ENCODE measurements around the gene FCSK.

Gene FCSK

GRCh38 chr16:70483426-70483825, 29.0 kb downstream of the FCSK start:
- WGBS (ENCODE audit: extremely low coverage, insufficient coverage, insufficient read length): no CpG with 5 or more reads among the region's 5 CpGs

GRCh38 chr16:70484867-70485266, 30.5 kb downstream of the FCSK start:
- no peak for DNase-seq
- H3K27me3 ChIP-seq (ENCODE audit: insufficient read depth, low read length): no peaks in the 10 kb centered on the region
- no peak overlapping the region for H3K23ac ChIP-seq (ENCODE audit: low read length)
- no peak overlapping the region for H4K8ac ChIP-seq (ENCODE audit: low read depth, low read length)
- H3K36me3 ChIP-seq (ENCODE audit: control insufficient read depth in 1 of 2, insufficient read depth in 2 of 2, low read length in 2 of 2): peaks cover 30 to 40% of the 10 kb centered on the region in 2 experiments
- no peak overlapping the region for H2BK120ac ChIP-seq (ENCODE audit: insufficient read depth, low read length, poor library complexity)
- H3K9ac ChIP-seq (ENCODE audit: low read length): no peak overlapping the region
- no peak overlapping the region for H3K14ac ChIP-seq (ENCODE audit: low read length)
- H3K79me1 ChIP-seq (ENCODE audit: low read length): no peaks in the 10 kb centered on the region
- peaks cover 1% of the 10 kb centered on the region for H3K9me3 ChIP-seq (ENCODE audit: insufficient read depth, low read depth, low read length)
- no peak overlapping the region for H3K18ac ChIP-seq (ENCODE audit: low read length)
- no peaks in the 10 kb centered on the region for H3K4me1 ChIP-seq (ENCODE audit: control insufficient read depth in 1 of 2, insufficient read depth in 2 of 2, low read length in 2 of 2)
- no peak overlapping the region for H2BK5ac ChIP-seq (ENCODE audit: low read depth, low read length, poor library complexity)
- H3K4me2 ChIP-seq (ENCODE audit: low read length): no peak overlapping the region
- H2AFZ ChIP-seq (ENCODE audit: insufficient read depth, low read length, poor library complexity): no peak overlapping the region
- H4K12ac ChIP-seq (ENCODE audit: low read depth, low read length): no peak overlapping the region
- H2BK12ac ChIP-seq (ENCODE audit: low read length): no peak overlapping the region
- H2AK5ac ChIP-seq (ENCODE audit: low read length): no peak overlapping the region
- H3K27ac ChIP-seq (ENCODE audit: low read depth, low read length): no peak overlapping the region
- WGBS (ENCODE audit: extremely low coverage, insufficient coverage, insufficient read length): no CpG with 5 or more reads among the region's 2 CpGs
- H4K91ac ChIP-seq (ENCODE audit: low read depth, low read length): no peak overlapping the region
- no peaks in the 10 kb centered on the region for H3K79me2 ChIP-seq (ENCODE audit: control insufficient read depth, insufficient read depth, low read length, poor library complexity)
- no peak overlapping the region for H3K4me3 ChIP-seq (ENCODE audit: low read depth, low read length)
- H3K4ac ChIP-seq (ENCODE audit: low read depth, low read length): no peak overlapping the region

More at GRCh38 chr16:70483426-70483825, 29.0 kb downstream of the FCSK start:
- Histone ChIP-seq H3K23ac (ENCODE audit: low read length) (no peak overlapping the region), H3K4ac (ENCODE audit: low read depth, low read length) (no peak overlapping the region), H4K12ac (ENCODE audit: low read depth, low read length) (no peak overlapping the region), H2AK5ac (ENCODE audit: low read length) (no peak overlapping the region), H4K8ac (ENCODE audit: low read depth, low read length) (no peak overlapping the region), H3K36me3 (ENCODE audit: control insufficient read depth in 1 of 2, insufficient read depth in 2 of 2, low read length in 2 of 2) (peaks cover 43 to 51% of the 10 kb centered on the region in 2 experiments), H3K27ac (ENCODE audit: low read depth, low read length) (no peak overlapping the region), H3K79me2 (ENCODE audit: control insufficient read depth, insufficient read depth, low read length, poor library complexity) (no peaks in the 10 kb centered on the region), H3K79me1 (ENCODE audit: low read length) (no peaks in the 10 kb centered on the region), H4K91ac (ENCODE audit: low read depth, low read length) (no peak overlapping the region), H3K4me1 (ENCODE audit: control insufficient read depth in 1 of 2, insufficient read depth in 2 of 2, low read length in 2 of 2) (no peaks in the 10 kb centered on the region), H3K4me3 (ENCODE audit: low read depth, low read length) (no peak overlapping the region), H2BK12ac (ENCODE audit: low read length) (no peak overlapping the region), H3K18ac (ENCODE audit: low read length) (no peak overlapping the region), H3K14ac (ENCODE audit: low read length) (no peak overlapping the region), H3K27me3 (ENCODE audit: insufficient read depth, low read length) (no peaks in the 10 kb centered on the region), H2BK120ac (ENCODE audit: insufficient read depth, low read length, poor library complexity) (no peak overlapping the region), H2AFZ (ENCODE audit: insufficient read depth, low read length, poor library complexity) (no peak overlapping the region), H2BK5ac (ENCODE audit: low read depth, low read length, poor library complexity) (no peak overlapping the region), H3K4me2 (ENCODE audit: low read length) (no peak overlapping the region), H3K9ac (ENCODE audit: low read length) (no peak overlapping the region), H3K9me3 (ENCODE audit: insufficient read depth, low read depth, low read length) (peaks cover 1% of the 10 kb centered on the region)
- no peak for DNase-seq

- no peak overlapping the region for H3K18ac ChIP-seq (ENCODE audit: low read length)
- no peak overlapping the region for H3K27ac ChIP-seq (ENCODE audit: low read depth, low read length)
- no peak for DNase-seq
- H3K27me3 ChIP-seq (ENCODE audit: insufficient read depth, low read length): no peaks in the 10 kb centered on the region
- H3K4ac ChIP-seq (ENCODE audit: low read depth, low read length): no peak overlapping the region
- no peaks in the 10 kb centered on the region for H3K9me3 ChIP-seq (ENCODE audit: insufficient read depth, low read depth, low read length)
- no peaks in the 10 kb centered on the region for H3K4me1 ChIP-seq (ENCODE audit: control insufficient read depth in 1 of 2, insufficient read depth in 2 of 2, low read length in 2 of 2)
- no peak overlapping the region for H3K4me2 ChIP-seq (ENCODE audit: low read length)
- H4K8ac ChIP-seq (ENCODE audit: low read depth, low read length): no peak overlapping the region
- no CpG with 5 or more reads among the region's 6 CpGs for WGBS (ENCODE audit: extremely low coverage, insufficient coverage, insufficient read length)
- H3K79me1 ChIP-seq (ENCODE audit: low read length): no peaks in the 10 kb centered on the region
- H2BK12ac ChIP-seq (ENCODE audit: low read length): no peak overlapping the region
- H3K9ac ChIP-seq (ENCODE audit: low read length): no peak overlapping the region
- H4K91ac ChIP-seq (ENCODE audit: low read depth, low read length): no peak overlapping the region
- no peak overlapping the region for H2AK5ac ChIP-seq (ENCODE audit: low read length)
- H3K14ac ChIP-seq (ENCODE audit: low read length): no peak overlapping the region
- peaks cover 5 to 18% of the 10 kb centered on the region in 2 experiments for H3K36me3 ChIP-seq (ENCODE audit: control insufficient read depth in 1 of 2, insufficient read depth in 2 of 2, low read length in 2 of 2)
- H2AFZ ChIP-seq (ENCODE audit: insufficient read depth, low read length, poor library complexity): no peak overlapping the region
- no peak overlapping the region for H2BK5ac ChIP-seq (ENCODE audit: low read depth, low read length, poor library complexity)
- H3K79me2 ChIP-seq (ENCODE audit: control insufficient read depth, insufficient read depth, low read length, poor library complexity): no peaks in the 10 kb centered on the region
- no peak overlapping the region for H3K4me3 ChIP-seq (ENCODE audit: low read depth, low read length)
- H2BK120ac ChIP-seq (ENCODE audit: insufficient read depth, low read length, poor library complexity): no peak overlapping the region
- no peak overlapping the region for H3K23ac ChIP-seq (ENCODE audit: low read length)
- no peak overlapping the region for H4K12ac ChIP-seq (ENCODE audit: low read depth, low read length)
Observed at GRCh38 chr16:70490261-70490660, 35.9 kb downstream of the FCSK start.

GRCh38 chr16:70493802-70494201, 39.4 kb downstream of the FCSK start:
- no peaks in the 10 kb centered on the region for H3K27me3 ChIP-seq (ENCODE audit: insufficient read depth, low read length)
- no CpG with 5 or more reads among the region's 3 CpGs for WGBS (ENCODE audit: extremely low coverage, insufficient coverage, insufficient read length)
- H4K91ac ChIP-seq (ENCODE audit: low read depth, low read length): no peak overlapping the region
- H3K27ac ChIP-seq (ENCODE audit: low read depth, low read length): no peak overlapping the region
- no peak overlapping the region for H2AFZ ChIP-seq (ENCODE audit: insufficient read depth, low read length, poor library complexity)
- no peaks in the 10 kb centered on the region for H3K9me3 ChIP-seq (ENCODE audit: insufficient read depth, low read depth, low read length)
- H3K4me2 ChIP-seq (ENCODE audit: low read length): no peak overlapping the region
- no peak overlapping the region for H3K23ac ChIP-seq (ENCODE audit: low read length)
- H4K8ac ChIP-seq (ENCODE audit: low read depth, low read length): no peak overlapping the region
- no peak overlapping the region for H2AK5ac ChIP-seq (ENCODE audit: low read length)
- H3K79me1 ChIP-seq (ENCODE audit: low read length): no peaks in the 10 kb centered on the region
- H4K12ac ChIP-seq (ENCODE audit: low read depth, low read length): no peak overlapping the region
- H3K4me3 ChIP-seq (ENCODE audit: low read depth, low read length): no peak overlapping the region
- no peak overlapping the region for H3K9ac ChIP-seq (ENCODE audit: low read length)
- DNase-seq: no peak
- H3K14ac ChIP-seq (ENCODE audit: low read length): no peak overlapping the region
- no peaks in the 10 kb centered on the region for H3K4me1 ChIP-seq (ENCODE audit: control insufficient read depth in 1 of 2, insufficient read depth in 2 of 2, low read length in 2 of 2)
- H2BK5ac ChIP-seq (ENCODE audit: low read depth, low read length, poor library complexity): no peak overlapping the region
- no peak overlapping the region for H2BK12ac ChIP-seq (ENCODE audit: low read length)
- no peaks in the 10 kb centered on the region for H3K79me2 ChIP-seq (ENCODE audit: control insufficient read depth, insufficient read depth, low read length, poor library complexity)
- H3K4ac ChIP-seq (ENCODE audit: low read depth, low read length): no peak overlapping the region
- H2BK120ac ChIP-seq (ENCODE audit: insufficient read depth, low read length, poor library complexity): no peak overlapping the region
- H3K18ac ChIP-seq (ENCODE audit: low read length): no peak overlapping the region
- peaks cover 21 to 37% of the 10 kb centered on the region in 2 experiments for H3K36me3 ChIP-seq (ENCODE audit: control insufficient read depth in 1 of 2, insufficient read depth in 2 of 2, low read length in 2 of 2)

Measured in trophoblast cell (in vitro differentiated cells and primary cell).